ENCODE measurements around the gene CCSER1.

Gene CCSER1

GRCh38 chr4:91284480-91284879 is 1157.3 kb downstream of the CCSER1 start:
- POLR2A ChIA-PET: no interaction called here
- CTCF ChIA-PET: no interaction called here
- no peak for DNase-seq (ENCODE audit: extremely low spot score)
- TF ChIP-seq, protein P1, sequence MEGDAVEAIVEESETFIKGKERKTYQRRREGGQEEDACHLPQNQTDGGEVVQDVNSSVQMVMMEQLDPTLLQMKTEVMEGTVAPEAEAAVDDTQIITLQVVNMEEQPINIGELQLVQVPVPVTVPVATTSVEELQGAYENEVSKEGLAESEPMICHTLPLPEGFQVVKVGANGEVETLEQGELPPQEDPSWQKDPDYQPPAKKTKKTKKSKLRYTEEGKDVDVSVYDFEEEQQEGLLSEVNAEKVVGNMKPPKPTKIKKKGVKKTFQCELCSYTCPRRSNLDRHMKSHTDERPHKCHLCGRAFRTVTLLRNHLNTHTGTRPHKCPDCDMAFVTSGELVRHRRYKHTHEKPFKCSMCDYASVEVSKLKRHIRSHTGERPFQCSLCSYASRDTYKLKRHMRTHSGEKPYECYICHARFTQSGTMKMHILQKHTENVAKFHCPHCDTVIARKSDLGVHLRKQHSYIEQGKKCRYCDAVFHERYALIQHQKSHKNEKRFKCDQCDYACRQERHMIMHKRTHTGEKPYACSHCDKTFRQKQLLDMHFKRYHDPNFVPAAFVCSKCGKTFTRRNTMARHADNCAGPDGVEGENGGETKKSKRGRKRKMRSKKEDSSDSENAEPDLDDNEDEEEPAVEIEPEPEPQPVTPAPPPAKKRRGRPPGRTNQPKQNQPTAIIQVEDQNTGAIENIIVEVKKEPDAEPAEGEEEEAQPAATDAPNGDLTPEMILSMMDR (IDR thresholded peaks at IDR 0.05; ENCODE audit: control extremely low read depth, extremely low read depth, low read depth, missing control alignments): no peak

DNA sequence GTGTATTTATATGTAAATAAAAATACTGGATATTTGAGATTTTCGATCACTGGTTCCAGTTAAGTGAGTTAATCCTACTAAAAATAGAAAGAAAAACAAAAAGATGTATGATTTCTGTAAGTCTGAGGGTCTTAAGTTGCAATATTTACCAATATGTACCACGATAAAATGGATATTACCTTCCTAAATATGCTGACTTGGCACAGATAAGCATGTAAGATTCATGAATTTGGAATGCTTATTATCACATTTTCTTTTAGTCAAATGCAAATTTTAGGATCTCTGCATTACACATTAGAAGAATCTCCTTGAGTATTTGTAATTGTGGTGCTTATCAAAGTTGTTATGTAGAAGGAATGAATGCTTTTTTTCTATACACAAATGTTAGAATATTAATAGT is 1158.3 kb downstream of the CCSER1 start:
- TF ChIP-seq, protein P1 (IDR thresholded peaks at IDR 0.05; ENCODE audit: control extremely low read depth, extremely low read depth, low read depth, missing control alignments): no peak
- ChIA-PET CTCF (no interaction called here), POLR2A (no interaction called here)
- DNase-seq (ENCODE audit: extremely low spot score): no peak

- CTCF ChIA-PET: interaction anchor here (1.9 kb wide), 1 partner anchor 18 kb away, joined by 5 read pairs; no protein-coding TSS in a partner anchor
- POLR2A ChIA-PET: no interaction called here
- TF ChIP-seq, protein P1 (IDR thresholded peaks at IDR 0.05; ENCODE audit: control extremely low read depth, extremely low read depth, low read depth, missing control alignments): no peak
- DNase-seq (ENCODE audit: extremely low spot score): no peak
These were observed 1161.6 kb downstream of the CCSER1 start for GRCh38 chr4:91288702-91289311.

GRCh38 chr4:91298156-91298700 is 1171.0 kb downstream of the CCSER1 start:
- ChIA-PET CTCF (no interaction called here), POLR2A (no interaction called here)
- TF ChIP-seq, protein P1 (IDR thresholded peaks at IDR 0.05; ENCODE audit: control extremely low read depth, extremely low read depth, low read depth, missing control alignments): no peak
- no peak for DNase-seq (ENCODE audit: extremely low spot score)

- POLR2A ChIA-PET: no interaction called here
- no peak for DNase-seq (ENCODE audit: extremely low spot score)
- TF ChIP-seq, protein P1 (IDR thresholded peaks at IDR 0.05; ENCODE audit: control extremely low read depth, extremely low read depth, low read depth, missing control alignments): no peak
- CTCF ChIA-PET: no interaction called here
These were observed 1171.6 kb downstream of the CCSER1 start for GRCh38 chr4:91298824-91299223.

DNA sequence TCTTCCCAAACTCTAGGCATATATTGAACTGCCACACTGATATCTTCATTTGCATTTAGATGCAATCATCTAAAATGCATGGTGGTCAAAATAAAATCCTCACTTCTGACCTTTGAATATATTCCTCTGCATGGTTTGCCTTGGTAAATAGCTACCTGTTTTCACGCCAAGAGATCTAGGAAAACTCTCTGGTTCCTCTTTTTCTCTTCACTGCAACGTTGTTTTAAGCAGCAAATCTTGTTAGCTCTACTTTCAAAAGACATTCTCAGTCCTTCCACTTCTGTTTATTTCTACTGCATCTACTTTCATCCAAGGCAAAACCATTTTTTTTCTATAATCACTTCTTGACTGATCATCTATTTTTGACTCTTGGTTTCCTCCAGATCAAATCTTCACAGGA is 1174.9 kb downstream of the CCSER1 start:
- ChIA-PET POLR2A (no interaction called here), CTCF (no interaction called here)
- DNase-seq (ENCODE audit: extremely low spot score): no peak
- TF ChIP-seq, protein P1 (IDR thresholded peaks at IDR 0.05; ENCODE audit: control extremely low read depth, extremely low read depth, low read depth, missing control alignments): no peak
